Measurements from ENCODE around the gene ZGPAT. TPM values are rescaled to one million over a fixed set of nuclear protein-coding genes. Genes with fewer than 3 reads are reported as not detected.

Gene ZGPAT
- total and polyA plus RNA-seq, 2 of the 4 experiments (the other 2 are of a cell fraction): 13.4 to 20.2 TPM

GRCh38 chr20:63679799-63680305, 28.0 kb upstream of the ZGPAT start:
- H3K36me3 ChIP-seq (ENCODE audit: control insufficient read depth, insufficient read depth, low read length): peaks cover 35% of the 10 kb centered on the region
- DNase-seq: no peak
- in situ Hi-C loops (cut with MboI; ENCODE audit: low sequenced_read_pairs) (no loop called here), dilution Hi-C loops (cut with HindIII; ENCODE audit: low sequenced_read_pairs, unreplicated experiment) (no loop called here), intact Hi-C loops (cut with micrococcal nuclease) (no loop called here)
- H4K91ac ChIP-seq (ENCODE audit: insufficient read depth, low read depth, low read length): no peak overlapping the region
- peaks cover 10 to 29% of the 10 kb centered on the region in 2 experiments for H3K79me1 ChIP-seq (ENCODE audit: low read depth in 1 of 2, low read length in 2 of 2)
- TF ChIP-seq RCOR1 (IDR thresholded peaks at IDR 0.05; ENCODE audit: insufficient replicate concordance, low read length) (no peak), MAZ (IDR thresholded peaks at IDR 0.05; ENCODE audit: borderline replicate concordance, low read depth, low read length) (no peak), FOS (IDR thresholded peaks at IDR 0.05; ENCODE audit: low read depth, low read length) (no peak), CHD1 (IDR thresholded peaks at IDR 0.05; ENCODE audit: low read depth, low read length) (no peak), POLR2A (IDR thresholded peaks at IDR 0.05; ENCODE audit: low read depth, low read length) (no peak), MXI1 (IDR thresholded peaks at IDR 0.05; ENCODE audit: borderline replicate concordance, low read depth, low read length) (no peak), NFE2L2 (IDR thresholded peaks at IDR 0.05; ENCODE audit: low read depth, low read length) (no peak), RFX5 (IDR thresholded peaks at IDR 0.05; ENCODE audit: low read depth, low read length) (no peak), MAFK (IDR thresholded peaks at IDR 0.05; ENCODE audit: low read depth, low read length) (no peak), CEBPB (IDR thresholded peaks at IDR 0.05; ENCODE audit: low read depth, low read length) (no peak), SMC3 (IDR thresholded peaks at IDR 0.05; ENCODE audit: low read depth, low read length) (no peak), BHLHE40 (IDR thresholded peaks at IDR 0.05; ENCODE audit: low read depth, low read length) (no peak), RAD21 (IDR thresholded peaks at IDR 0.05; ENCODE audit: low read length) (no peak)
- TF ChIP-seq, protein P1, sequence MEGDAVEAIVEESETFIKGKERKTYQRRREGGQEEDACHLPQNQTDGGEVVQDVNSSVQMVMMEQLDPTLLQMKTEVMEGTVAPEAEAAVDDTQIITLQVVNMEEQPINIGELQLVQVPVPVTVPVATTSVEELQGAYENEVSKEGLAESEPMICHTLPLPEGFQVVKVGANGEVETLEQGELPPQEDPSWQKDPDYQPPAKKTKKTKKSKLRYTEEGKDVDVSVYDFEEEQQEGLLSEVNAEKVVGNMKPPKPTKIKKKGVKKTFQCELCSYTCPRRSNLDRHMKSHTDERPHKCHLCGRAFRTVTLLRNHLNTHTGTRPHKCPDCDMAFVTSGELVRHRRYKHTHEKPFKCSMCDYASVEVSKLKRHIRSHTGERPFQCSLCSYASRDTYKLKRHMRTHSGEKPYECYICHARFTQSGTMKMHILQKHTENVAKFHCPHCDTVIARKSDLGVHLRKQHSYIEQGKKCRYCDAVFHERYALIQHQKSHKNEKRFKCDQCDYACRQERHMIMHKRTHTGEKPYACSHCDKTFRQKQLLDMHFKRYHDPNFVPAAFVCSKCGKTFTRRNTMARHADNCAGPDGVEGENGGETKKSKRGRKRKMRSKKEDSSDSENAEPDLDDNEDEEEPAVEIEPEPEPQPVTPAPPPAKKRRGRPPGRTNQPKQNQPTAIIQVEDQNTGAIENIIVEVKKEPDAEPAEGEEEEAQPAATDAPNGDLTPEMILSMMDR (conservative IDR thresholded peaks at IDR 0.05; ENCODE audit: low read depth, low read length): no peak
- TF ChIP-seq, protein P2, sequence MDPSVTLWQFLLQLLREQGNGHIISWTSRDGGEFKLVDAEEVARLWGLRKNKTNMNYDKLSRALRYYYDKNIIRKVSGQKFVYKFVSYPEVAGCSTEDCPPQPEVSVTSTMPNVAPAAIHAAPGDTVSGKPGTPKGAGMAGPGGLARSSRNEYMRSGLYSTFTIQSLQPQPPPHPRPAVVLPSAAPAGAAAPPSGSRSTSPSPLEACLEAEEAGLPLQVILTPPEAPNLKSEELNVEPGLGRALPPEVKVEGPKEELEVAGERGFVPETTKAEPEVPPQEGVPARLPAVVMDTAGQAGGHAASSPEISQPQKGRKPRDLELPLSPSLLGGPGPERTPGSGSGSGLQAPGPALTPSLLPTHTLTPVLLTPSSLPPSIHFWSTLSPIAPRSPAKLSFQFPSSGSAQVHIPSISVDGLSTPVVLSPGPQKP (IDR thresholded peaks at IDR 0.05; ENCODE audit: borderline replicate concordance, low read depth, low read length): no peak
- TF ChIP-seq, protein P3, sequence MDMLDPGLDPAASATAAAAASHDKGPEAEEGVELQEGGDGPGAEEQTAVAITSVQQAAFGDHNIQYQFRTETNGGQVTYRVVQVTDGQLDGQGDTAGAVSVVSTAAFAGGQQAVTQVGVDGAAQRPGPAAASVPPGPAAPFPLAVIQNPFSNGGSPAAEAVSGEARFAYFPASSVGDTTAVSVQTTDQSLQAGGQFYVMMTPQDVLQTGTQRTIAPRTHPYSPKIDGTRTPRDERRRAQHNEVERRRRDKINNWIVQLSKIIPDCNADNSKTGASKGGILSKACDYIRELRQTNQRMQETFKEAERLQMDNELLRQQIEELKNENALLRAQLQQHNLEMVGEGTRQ (IDR thresholded peaks at IDR 0.05; ENCODE audit: low read depth, low read length): no peak
- H3K4me3 ChIP-seq (ENCODE audit: insufficient read depth, low read depth, low read length): no peak overlapping the region
- ATAC-seq (ENCODE audit: low read depth): no peak
- H4K5ac ChIP-seq (ENCODE audit: low read depth, low read length): no peak overlapping the region
- H3K27ac ChIP-seq (ENCODE audit: insufficient read depth, low read length): no peak overlapping the region
- no peak overlapping the region for H4K8ac ChIP-seq (ENCODE audit: low read depth in 2 of 2, low read length in 2 of 2)
- H2BK120ac ChIP-seq (ENCODE audit: low read depth, low read length): no peak overlapping the region
- no peak overlapping the region for H2AFZ ChIP-seq (replicated peaks; ENCODE audit: low read length, poor library complexity)
- H3K9ac ChIP-seq (ENCODE audit: low read depth, low read length): no peak overlapping the region
- H3K27me3 ChIP-seq (ENCODE audit: control insufficient read depth, insufficient read depth, low read length): no peaks in the 10 kb centered on the region
- no peaks in the 10 kb centered on the region for H4K20me1 ChIP-seq (ENCODE audit: insufficient read depth, low read length)
- BruUV-seq (replicated peaks): no TSS peak
- no peak overlapping the region for H3K4ac ChIP-seq (ENCODE audit: low read depth, low read length)
- H3K9me3 ChIP-seq (ENCODE audit: control insufficient read depth, insufficient read depth, low read length): no peaks in the 10 kb centered on the region
- ChIA-PET CTCF (no interaction called here), POLR2A (ENCODE audit: unreplicated experiment) (no interaction called here)
- 92% methylated on average over 9 of the region's 19 CpGs; no CpG with 5 or more reads in 1 of the 2 experiments for WGBS, 2 experiments (ENCODE audit: extremely low coverage in 2 of 2, insufficient read length in 1 of 2)
- no peak overlapping the region for H2BK5ac ChIP-seq (ENCODE audit: low read depth, low read length, poor library complexity, severe bottlenecking)
- H3K23ac ChIP-seq (ENCODE audit: low read depth, low read length): no peak overlapping the region
- no peak overlapping the region for H3K56ac ChIP-seq (ENCODE audit: extremely low read depth, insufficient read depth, low read length)
- no peak overlapping the region for H2BK20ac ChIP-seq (ENCODE audit: low read depth, low read length)
- peaks cover 13% of the 10 kb centered on the region for H3K9me1 ChIP-seq (ENCODE audit: insufficient read depth, low read length)
- no peak overlapping the region for H3K18ac ChIP-seq (ENCODE audit: low read depth, low read length)
- no peak overlapping the region for H2BK15ac ChIP-seq (ENCODE audit: low read depth, low read length)
- peaks cover 16% of the 10 kb centered on the region for H3K4me1 ChIP-seq (ENCODE audit: control insufficient read depth, insufficient read depth, low read length)
- H2AK9ac ChIP-seq (replicated peaks; ENCODE audit: low read depth, low read length, poor library complexity): peak overlapping the region; percentile 13
- H2AK5ac ChIP-seq (ENCODE audit: low read depth, low read length): no peak overlapping the region
- H3K14ac ChIP-seq (replicated peaks; ENCODE audit: low read depth, low read length): no peak overlapping the region
- H3K4me2 ChIP-seq (ENCODE audit: low read depth, low read length): no peak overlapping the region

All from IMR-90 (cell line).